RWPE1 (cell line): ENCODE measurements around the gene VPS13D.

ENCODE experiments used
- CTCF ChIA-PET: fragments of 350-600 bp; sonication (Branson Sonifier 250); formaldehyde crosslinking; extraction: SDS; loops from one replicate; lab custom pipeline; 2021; lab: Yijun Ruan, JAX
- POLR2A ChIA-PET: fragments of 400-600 bp; formaldehyde crosslinking; extraction: SDS; loops from one replicate; lab custom pipeline; 2020; ENCODE audit warnings: antibody characterized with exemption; ENCODE audit not compliant: low non-redundant PET; lab: Yijun Ruan, JAX
- DNase-seq: peaks from one replicate; pipeline ENCODE4 v3.0.0; 2012; ENCODE audit warnings: low spot score
- H3K27ac ChIP-seq: fragments of 450-650 bp; 2 replicates; pipeline ENCODE4 v1.5.1; 2017
- TF ChIP-seq, protein P1 (sequence below): fragments of 450-650 bp; conservative IDR thresholded peaks from 2 replicates; pipeline ENCODE4 v1.5.1; 2017; ENCODE audit warnings: low read depth, mild to moderate bottlenecking

VPS13D gene

GRCh38 chr1:12524266-12524665 lies 294.4 kb downstream of the VPS13D start:
- POLR2A ChIA-PET, result no interaction called here
- CTCF ChIA-PET, result interaction anchor here (0.7 kb wide), 1 partner anchor 28 kb away, joined by 3 read pairs; no protein-coding TSS in a partner anchor
- DNase-seq, result no peak
- no peak overlapping the region for H3K27ac ChIP-seq
- TF ChIP-seq, protein P1, sequence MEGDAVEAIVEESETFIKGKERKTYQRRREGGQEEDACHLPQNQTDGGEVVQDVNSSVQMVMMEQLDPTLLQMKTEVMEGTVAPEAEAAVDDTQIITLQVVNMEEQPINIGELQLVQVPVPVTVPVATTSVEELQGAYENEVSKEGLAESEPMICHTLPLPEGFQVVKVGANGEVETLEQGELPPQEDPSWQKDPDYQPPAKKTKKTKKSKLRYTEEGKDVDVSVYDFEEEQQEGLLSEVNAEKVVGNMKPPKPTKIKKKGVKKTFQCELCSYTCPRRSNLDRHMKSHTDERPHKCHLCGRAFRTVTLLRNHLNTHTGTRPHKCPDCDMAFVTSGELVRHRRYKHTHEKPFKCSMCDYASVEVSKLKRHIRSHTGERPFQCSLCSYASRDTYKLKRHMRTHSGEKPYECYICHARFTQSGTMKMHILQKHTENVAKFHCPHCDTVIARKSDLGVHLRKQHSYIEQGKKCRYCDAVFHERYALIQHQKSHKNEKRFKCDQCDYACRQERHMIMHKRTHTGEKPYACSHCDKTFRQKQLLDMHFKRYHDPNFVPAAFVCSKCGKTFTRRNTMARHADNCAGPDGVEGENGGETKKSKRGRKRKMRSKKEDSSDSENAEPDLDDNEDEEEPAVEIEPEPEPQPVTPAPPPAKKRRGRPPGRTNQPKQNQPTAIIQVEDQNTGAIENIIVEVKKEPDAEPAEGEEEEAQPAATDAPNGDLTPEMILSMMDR, result no peak

DNA sequence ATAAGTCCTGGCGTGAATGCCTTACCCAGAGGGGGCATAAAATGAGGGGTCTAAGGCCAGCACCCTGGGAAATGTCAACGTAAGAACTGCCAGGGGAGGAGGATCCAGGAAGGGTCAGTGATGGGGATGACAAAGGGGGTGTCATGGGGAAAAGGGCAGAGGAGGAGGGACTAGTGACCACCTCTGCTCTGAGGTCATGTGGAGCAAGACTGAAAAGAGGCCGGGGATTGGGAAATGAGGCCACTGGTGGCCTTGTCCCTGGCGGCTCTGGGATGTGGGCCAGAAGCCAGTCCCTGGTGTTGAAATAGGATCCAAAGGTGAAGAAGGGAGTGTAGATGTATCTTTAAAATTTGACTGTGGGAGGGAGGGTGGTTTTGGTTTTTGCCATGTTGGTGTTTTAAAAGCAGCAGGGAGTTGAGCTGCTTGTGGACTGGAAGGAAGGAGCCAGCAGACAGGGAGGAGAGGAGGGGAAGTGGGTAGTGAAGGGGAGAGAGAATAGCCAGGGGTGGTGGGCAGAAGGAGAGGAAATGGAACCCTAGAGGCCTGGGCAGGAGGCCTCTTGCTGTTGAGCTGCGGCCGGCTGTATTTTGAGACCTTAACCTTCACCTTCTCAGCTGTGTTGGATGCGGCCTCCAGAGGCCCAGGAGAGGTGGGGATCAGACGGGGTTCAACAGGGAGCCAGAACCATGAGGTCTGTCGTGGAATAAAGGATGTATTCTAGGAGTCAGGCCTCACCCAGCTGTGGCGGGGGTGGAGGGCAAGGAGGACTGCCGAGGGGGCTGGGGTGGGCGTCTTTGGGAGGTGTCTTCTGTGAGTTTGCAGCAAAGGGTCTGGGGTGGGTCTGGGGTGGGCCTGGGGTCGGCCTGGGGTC lies 295.7 kb downstream of the VPS13D start:
- TF ChIP-seq, protein P1, result no peak
- CTCF ChIA-PET, result no interaction called here
- DNase-seq, result no peak
- POLR2A ChIA-PET, result no interaction called here
- no peak overlapping the region for H3K27ac ChIP-seq

DNA sequence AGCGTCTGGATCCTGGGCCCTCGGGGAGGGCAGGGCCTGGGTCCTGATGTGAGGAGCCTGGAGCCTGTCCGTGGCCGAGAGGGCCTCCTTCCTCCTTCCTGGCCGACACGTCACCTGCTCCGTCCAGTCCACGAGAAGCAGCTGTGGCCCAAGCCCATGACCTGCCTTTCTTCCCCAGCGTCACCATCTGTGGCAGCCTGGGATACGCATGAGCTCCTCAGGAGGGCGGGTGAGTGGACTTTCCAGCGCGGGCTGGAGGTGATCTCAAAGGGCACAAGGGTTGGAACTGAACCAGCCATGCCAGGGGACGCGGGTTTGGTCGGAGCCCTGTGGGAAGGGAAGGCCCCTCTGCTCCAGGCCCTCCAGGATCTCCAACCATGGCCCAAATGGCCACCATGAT lies 297.7 kb downstream of the VPS13D start:
- DNase-seq, result no peak
- ChIA-PET POLR2A (no interaction called here), CTCF (interaction anchor here (0.6 to 0.7 kb wide), 2 partner anchors 14 to 86 kb away, joined by 3 to 5 read pairs; no protein-coding TSS in a partner anchor)
- no peak overlapping the region for H3K27ac ChIP-seq
- TF ChIP-seq, protein P1, result no peak

DNA sequence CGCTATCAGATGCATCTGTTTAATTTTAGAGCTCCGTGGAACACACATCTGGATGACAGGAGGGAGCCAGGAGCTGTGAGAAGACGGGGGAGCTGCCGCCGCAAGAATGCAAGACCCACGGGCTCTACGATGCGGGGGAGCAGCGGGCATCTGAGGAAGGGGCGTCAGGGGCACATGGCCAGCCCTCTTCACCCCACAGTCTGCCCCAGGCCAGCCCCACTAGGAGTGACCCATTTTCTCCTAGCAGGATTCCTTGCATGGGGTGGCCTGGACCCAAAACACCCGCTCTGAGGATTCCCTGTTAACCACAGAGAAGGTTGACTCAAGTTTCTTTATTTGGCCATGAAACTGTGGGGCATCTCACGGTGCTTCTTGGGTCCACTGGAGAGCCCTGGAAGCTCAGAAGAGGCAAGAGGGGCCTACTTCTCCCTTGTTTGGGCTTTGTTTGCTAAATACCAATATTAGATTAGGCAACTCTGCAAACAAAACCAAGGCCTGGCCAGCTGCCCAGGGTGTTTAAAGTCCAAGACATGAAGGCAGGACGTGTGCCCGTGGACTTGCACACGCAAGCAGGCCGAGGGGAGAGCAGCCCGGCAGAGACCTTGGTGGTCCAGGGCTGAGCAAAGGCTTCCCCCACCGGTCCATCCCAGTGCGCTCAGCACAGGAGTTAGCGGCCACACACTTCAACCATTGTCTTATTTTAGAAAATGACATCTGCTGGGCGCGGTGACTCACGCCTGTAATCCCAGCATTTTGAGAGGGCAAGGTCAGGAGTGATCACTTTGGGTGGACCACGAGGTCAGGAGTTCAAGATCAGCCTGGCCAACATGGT lies 298.4 kb downstream of the VPS13D start:
- no peak for DNase-seq
- H3K27ac ChIP-seq, result no peak overlapping the region
- POLR2A ChIA-PET, result no interaction called here
- TF ChIP-seq, protein P1, result no peak
- CTCF ChIA-PET, result interaction anchor here (0.6 to 0.7 kb wide), 2 partner anchors 13 to 86 kb away, joined by 3 to 5 read pairs; no protein-coding TSS in a partner anchor

GRCh38 chr1:12529640-12530174 lies 299.9 kb downstream of the VPS13D start:
- no peak overlapping the region for H3K27ac ChIP-seq
- TF ChIP-seq, protein P1, result no peak
- no peak for DNase-seq
- ChIA-PET CTCF (no interaction called here), POLR2A (no interaction called here)
